ENCODE results near the gene CNPY4.
A peak's percentile ranks its signal among the peaks of the same experiment; 100 is the strongest.

DNA sequence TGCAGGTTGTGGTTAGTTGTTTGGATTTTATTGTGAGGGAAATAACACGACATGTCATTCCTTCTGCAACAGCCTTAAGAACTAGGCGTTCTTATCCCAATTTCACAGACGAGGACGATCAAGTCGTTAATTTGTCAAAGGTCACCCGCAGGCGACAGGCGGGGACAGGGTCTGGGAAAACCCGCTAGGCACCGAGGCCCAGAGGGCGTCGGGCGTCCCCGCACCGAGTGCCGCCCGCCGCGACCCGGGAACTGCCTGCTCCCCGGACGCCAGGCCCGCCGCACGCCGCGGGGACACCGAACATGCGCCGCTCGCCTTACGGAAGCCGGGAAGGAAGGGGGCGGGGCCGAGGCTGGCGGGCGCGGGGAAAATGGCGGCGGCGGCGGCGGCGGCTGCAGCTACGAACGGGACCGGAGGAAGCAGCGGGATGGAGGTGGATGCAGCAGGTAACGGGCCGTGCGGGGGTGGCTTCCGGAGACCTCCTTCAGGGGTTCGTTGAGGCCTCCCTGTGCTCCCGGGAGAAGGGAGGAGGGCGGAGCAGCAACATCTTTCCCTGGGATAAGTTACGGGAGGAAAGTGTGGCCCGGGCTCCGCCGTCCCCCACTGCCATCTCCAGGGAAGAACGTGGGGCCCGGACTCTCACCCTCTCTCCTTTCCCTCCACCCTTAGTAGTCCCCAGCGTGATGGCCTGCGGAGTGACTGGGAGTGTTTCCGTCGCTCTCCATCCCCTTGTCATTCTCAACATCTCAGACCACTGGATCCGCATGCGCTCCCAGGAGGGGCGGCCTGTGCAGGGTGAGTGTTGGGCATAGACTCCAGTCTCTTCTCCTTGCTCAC is 30.6 kb upstream of the CNPY4 start, which contains the start of gene COPS6:
- TF ChIP-seq, protein P1, sequence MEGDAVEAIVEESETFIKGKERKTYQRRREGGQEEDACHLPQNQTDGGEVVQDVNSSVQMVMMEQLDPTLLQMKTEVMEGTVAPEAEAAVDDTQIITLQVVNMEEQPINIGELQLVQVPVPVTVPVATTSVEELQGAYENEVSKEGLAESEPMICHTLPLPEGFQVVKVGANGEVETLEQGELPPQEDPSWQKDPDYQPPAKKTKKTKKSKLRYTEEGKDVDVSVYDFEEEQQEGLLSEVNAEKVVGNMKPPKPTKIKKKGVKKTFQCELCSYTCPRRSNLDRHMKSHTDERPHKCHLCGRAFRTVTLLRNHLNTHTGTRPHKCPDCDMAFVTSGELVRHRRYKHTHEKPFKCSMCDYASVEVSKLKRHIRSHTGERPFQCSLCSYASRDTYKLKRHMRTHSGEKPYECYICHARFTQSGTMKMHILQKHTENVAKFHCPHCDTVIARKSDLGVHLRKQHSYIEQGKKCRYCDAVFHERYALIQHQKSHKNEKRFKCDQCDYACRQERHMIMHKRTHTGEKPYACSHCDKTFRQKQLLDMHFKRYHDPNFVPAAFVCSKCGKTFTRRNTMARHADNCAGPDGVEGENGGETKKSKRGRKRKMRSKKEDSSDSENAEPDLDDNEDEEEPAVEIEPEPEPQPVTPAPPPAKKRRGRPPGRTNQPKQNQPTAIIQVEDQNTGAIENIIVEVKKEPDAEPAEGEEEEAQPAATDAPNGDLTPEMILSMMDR (IDR thresholded peaks at IDR 0.05), result peak in 1 of 3 donors; percentile 19
- TF ChIP-seq POLR2A (IDR thresholded peaks at IDR 0.05) (peak; percentile 77), EP300 (IDR thresholded peaks at IDR 0.05) (no peak)
